ENCODE measurements around the gene WDR45.

DNA sequence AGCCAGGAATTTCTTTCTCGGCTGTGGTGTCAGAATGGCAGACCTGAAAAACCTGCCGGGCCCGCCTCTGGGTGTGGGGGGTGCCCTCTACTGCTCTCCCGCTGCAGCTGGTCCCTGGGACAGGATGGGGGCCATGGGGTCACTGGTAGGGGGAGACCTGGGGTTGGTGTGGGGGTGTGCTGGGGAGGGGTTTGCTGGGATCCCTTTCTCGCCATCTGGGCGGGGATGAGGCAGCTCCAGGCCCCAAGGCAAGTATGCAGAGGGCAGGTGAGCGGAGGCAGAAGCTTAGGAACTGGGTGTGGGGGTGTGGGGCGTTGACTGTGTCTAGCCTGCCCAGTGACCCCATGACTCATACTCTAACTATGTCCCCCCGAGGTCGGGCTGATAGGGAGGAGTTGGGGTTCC, 20.0 kb downstream of the WDR45 start:
- no peak for TF ChIP-seq POLR2A (IDR thresholded peaks at IDR 0.05)
- TF ChIP-seq, protein P1, sequence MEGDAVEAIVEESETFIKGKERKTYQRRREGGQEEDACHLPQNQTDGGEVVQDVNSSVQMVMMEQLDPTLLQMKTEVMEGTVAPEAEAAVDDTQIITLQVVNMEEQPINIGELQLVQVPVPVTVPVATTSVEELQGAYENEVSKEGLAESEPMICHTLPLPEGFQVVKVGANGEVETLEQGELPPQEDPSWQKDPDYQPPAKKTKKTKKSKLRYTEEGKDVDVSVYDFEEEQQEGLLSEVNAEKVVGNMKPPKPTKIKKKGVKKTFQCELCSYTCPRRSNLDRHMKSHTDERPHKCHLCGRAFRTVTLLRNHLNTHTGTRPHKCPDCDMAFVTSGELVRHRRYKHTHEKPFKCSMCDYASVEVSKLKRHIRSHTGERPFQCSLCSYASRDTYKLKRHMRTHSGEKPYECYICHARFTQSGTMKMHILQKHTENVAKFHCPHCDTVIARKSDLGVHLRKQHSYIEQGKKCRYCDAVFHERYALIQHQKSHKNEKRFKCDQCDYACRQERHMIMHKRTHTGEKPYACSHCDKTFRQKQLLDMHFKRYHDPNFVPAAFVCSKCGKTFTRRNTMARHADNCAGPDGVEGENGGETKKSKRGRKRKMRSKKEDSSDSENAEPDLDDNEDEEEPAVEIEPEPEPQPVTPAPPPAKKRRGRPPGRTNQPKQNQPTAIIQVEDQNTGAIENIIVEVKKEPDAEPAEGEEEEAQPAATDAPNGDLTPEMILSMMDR (IDR thresholded peaks at IDR 0.05 in 8 of 11, conservative IDR thresholded peaks at IDR 0.05 in 3 of 11): no peak
- no peak for TF ChIP-seq POLR2AphosphoS5 (IDR thresholded peaks at IDR 0.05)
